ENCODE data around the gene TIMM44. TPM values are rescaled to one million over a fixed set of nuclear protein-coding genes. Genes with fewer than 3 reads are reported as not detected.

The TIMM44 gene
- total and polyA plus RNA-seq, 10 of the 15 experiments (the other 5 are each of a cell fraction or from before 2014, with no cell fraction given) = 6.6 to 90.7 (median 57.6) TPM

- no peak for TF ChIP-seq PRDM15 (CRISPR knock-in tag; IDR thresholded peaks at IDR 0.05)
- no peak for TF ChIP-seq EED (IDR thresholded peaks at IDR 0.05; ENCODE audit: low read depth)
- TF ChIP-seq SP1 (IDR thresholded peaks at IDR 0.05; ENCODE audit: low read depth, low read length) = no peak
- no peak for TF ChIP-seq TBL1XR1 (IDR thresholded peaks at IDR 0.05; ENCODE audit: low read depth, low read length)
- TF ChIP-seq EGR1 (IDR thresholded peaks at IDR 0.05; ENCODE audit: borderline replicate concordance in 1 of 2, low read depth in 2 of 2, low read length in 2 of 2) = no peak
Measured at GRCh38 chr19:7953576-7953975, 10.1 kb upstream of the TIMM44 start (continued).

- intact Hi-C loops (cut with micrococcal nuclease; ENCODE audit: unreplicated experiment) (no loop called here), in situ Hi-C loops (cut with MboI) (no loop called here)
- no peaks in the 10 kb centered on the region for H3K36me3 ChIP-seq (ENCODE audit: control insufficient read depth in 2 of 2, insufficient read depth in 2 of 2, low read length in 1 of 2)
- BruUV-seq (replicated peaks) = no TSS peak
- FAIRE-seq = no peak
- CTCF ChIA-PET = no interaction called here
- no peak for DNase-seq (ENCODE audit: low read depth, low spot score)
- H3K4me1 ChIP-seq (ENCODE audit: control insufficient read depth, insufficient read depth, low read length) = no peaks in the 10 kb centered on the region
- no peak overlapping the region for H3K9ac ChIP-seq (ENCODE audit: control insufficient read depth, insufficient read depth, low read length)
- no peaks in the 10 kb centered on the region for H3K79me2 ChIP-seq (ENCODE audit: control insufficient read depth, insufficient read depth, low read length)
- no peaks in the 10 kb centered on the region for H3K27me3 ChIP-seq (replicated peaks in 1 of 2; ENCODE audit: control insufficient read depth in 2 of 2, insufficient read depth in 2 of 2, low read length in 1 of 2)
- ATAC-seq = no peak
- RAD21 ChIA-PET (ENCODE audit: unreplicated experiment) = no interaction called here
- H3K4me3 ChIP-seq = no peak overlapping the region
- H2AFZ ChIP-seq (ENCODE audit: control insufficient read depth, low read depth, low read length) = no peak overlapping the region
- WGBS (ENCODE audit: insufficient coverage, insufficient replicate concordance, low lambda C conversion rate, missing lambda C conversion rate) = 7% methylated on average over 2 of the region's 3 CpGs
- SMC1A ChIA-PET (ENCODE audit: uncharacterized antibody, unreplicated experiment) = no interaction called here
- H3K4me2 ChIP-seq (ENCODE audit: control insufficient read depth, insufficient read depth) = no peak overlapping the region
- no peaks in the 10 kb centered on the region for H3K9me3 ChIP-seq (replicated peaks; ENCODE audit: control insufficient read depth, insufficient read depth, low read length)
- POLR2A ChIA-PET = interaction anchor here (0.7 kb wide), 1 partner anchor 75 kb away, joined by 4 read pairs; no protein-coding TSS in a partner anchor
- no peak overlapping the region for H3K27ac ChIP-seq (ENCODE audit: control insufficient read depth, insufficient read depth)
- H4K20me1 ChIP-seq (ENCODE audit: control insufficient read depth, insufficient read depth) = no peaks in the 10 kb centered on the region
- TF ChIP-seq YY1 (IDR thresholded peaks at IDR 0.05; ENCODE audit: low read depth, low read length) (no peak), DPF2 (IDR thresholded peaks at IDR 0.05) (no peak), NR2F1 (conservative IDR thresholded peaks at IDR 0.05) (no peak), LARP7 (IDR thresholded peaks at IDR 0.05) (no peak), MTA3 (IDR thresholded peaks at IDR 0.05; ENCODE audit: borderline replicate concordance, low read length) (no peak), ATF3 (IDR thresholded peaks at IDR 0.05; ENCODE audit: borderline replicate concordance, extremely low read depth, low read depth, low read length) (no peak), BCLAF1 (IDR thresholded peaks at IDR 0.05) (no peak), TARDBP (IDR thresholded peaks at IDR 0.05; ENCODE audit: borderline replicate concordance) (no peak), RBBP5 (conservative IDR thresholded peaks at IDR 0.05) (no peak), IRF4 (IDR thresholded peaks at IDR 0.05; ENCODE audit: low read depth, low read length) (no peak), RCOR1 (conservative IDR thresholded peaks at IDR 0.05; ENCODE audit: low read depth, low read length) (no peak), JUNB (IDR thresholded peaks at IDR 0.05) (no peak), USF2 (IDR thresholded peaks at IDR 0.05; ENCODE audit: borderline replicate concordance, low read depth, low read length) (no peak), SIX5 (IDR thresholded peaks at IDR 0.05; ENCODE audit: low read depth, low read length, severe bottlenecking) (no peak)
Measured at GRCh38 chr19:7953060-7953459, 9.6 kb upstream of the TIMM44 start.

Data from GM12878 (cell line).